ENCODE results near the gene ZNF439.
"Not testable (repeated sequence)": the region's sequence is repeated elsewhere in the genome, so short reads cannot be mapped to it uniquely, and the experiment has no call there.

The ZNF439 gene

GRCh38 chr19:11848594-11849469 lies at the start of gene ZNF439:
ZNF439 (plus strand) TSS chr19:11848726; CDS start chr19:11848868, 142 bp downstream.
- ATAC-seq, result peak; percentile 100

DNA sequence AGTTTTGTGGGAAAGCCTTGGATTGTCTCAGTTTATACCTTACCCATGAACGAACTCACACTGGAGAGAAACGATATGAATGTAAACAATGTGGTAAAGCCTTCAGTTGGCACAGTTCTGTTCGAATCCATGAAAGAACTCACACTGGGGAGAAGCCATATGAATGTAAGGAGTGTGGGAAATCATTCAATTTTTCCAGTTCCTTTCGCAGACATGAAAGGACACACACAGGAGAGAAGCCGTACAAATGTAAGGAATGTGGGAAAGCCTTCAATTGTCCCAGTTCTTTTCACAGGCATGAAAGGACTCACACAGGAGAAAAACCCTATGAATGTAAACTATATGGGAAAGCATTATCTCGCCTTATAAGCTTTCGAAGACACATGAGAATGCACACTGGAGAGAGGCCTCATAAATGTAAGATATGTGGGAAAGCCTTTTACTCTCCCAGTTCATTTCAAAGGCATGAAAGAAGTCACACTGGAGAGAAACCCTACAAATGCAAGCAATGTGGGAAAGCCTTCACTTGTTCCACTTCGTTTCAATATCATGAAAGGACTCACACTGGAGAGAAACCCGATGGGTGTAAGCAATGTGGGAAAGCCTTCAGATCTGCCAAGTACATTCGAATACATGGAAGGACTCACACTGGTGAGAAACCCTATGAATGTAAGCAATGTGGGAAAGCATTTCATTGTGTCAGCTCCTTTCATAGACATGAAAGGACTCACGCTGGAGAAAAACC lies 42.0 kb upstream of the ZNF439 start:
- no peak for ATAC-seq

GRCh38 chr19:11807099-11807380 lies 41.5 kb upstream of the ZNF439 start:
- no peak for ATAC-seq

GRCh38 chr19:11813703-11814028 lies 34.9 kb upstream of the ZNF439 start:
- peak; percentile 24 to 32 for ATAC-seq

DNA sequence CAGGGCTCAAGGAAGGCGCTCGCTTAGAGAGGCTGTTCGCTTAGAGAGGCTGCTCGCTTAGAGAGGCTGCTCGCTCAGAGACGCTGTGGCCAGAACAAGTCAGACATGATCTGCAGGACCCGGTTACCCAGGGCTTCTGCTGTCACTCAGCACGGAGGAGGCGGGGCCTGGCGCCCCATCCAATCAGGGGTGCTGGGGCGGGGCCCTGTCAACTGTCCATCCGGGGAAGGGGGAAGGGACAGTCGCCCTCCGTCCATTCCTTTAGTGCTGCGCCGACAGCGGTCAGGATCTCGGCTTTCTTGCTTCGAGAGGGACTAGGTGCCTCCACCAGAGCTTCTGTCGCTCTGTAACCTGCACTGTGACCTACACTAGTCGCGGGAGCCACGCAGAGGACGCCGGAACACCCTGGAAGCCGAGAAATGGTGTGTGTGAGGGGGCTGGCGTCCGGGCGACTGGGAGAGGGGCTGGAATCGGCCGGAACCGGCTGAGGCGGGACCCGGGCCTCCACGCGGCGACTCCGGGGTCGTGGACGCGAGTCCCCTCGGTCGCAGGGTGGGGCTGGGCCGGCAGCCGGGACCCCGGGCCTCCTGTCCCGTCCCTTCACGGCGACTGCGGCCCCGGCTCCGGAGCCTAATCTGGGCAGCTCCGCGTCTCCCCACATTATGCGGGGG lies 34.4 kb upstream of the ZNF439 start, which contains the start of gene ZNF440:
Gene ZNF440, plus strand, starts transcription at position 245 of the 671 bp plus-strand sequence. Its CDS starts 175 bp downstream, at position 420.
- peak; percentile 100 for ATAC-seq

- peak in 1 of 2 donors; percentile 8 for ATAC-seq
Measured at GRCh38 chr19:11814700-11815035, 33.9 kb upstream of the ZNF439 start.

- ATAC-seq, result peak in 1 of 2 donors; percentile 45
Measured at GRCh38 chr19:11821474-11822109, 26.9 kb upstream of the ZNF439 start.

DNA sequence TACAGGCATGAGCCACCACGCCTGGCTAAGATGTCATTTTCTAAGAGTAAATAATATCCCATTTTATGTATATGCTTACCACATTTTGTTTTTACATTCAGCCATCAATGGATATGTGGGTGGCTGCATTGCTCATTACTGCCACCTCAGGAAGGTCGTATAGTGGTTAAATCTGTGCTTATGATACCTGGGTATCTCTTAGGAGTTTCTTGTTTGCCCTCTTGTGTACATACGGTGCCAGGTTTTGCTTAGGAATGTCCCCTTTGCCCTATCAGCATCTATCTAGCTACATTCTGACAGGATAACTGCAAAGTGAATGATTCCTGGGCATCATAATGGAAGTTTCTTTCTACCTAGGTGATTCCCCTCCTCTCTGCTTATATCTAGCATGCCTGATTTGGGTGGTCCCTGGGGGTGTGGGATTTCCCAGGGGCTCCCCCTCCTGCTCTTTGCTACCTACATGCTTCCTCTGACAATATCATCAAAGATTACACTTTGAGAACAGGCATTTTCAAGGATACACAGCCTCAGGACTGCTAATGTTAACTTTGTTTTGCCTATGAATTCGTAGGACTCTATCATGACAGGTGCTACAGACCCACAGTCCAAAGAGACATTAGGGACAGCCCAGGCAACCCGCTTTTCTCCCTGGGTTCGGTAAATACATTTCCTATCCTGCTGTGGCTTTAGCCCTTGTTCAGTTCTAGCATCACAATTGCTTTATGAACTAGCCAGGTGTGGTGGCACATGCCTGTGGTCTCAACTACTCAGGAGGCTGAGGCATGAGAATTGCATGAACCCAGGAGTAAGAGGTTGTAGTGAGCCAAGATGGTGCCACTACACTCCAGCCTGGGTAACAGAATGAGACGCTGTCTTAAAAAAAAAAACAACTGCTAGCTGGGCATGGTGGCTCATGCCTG lies 19.3 kb upstream of the ZNF439 start:
- ATAC-seq, result not testable (repeated sequence)

DNA sequence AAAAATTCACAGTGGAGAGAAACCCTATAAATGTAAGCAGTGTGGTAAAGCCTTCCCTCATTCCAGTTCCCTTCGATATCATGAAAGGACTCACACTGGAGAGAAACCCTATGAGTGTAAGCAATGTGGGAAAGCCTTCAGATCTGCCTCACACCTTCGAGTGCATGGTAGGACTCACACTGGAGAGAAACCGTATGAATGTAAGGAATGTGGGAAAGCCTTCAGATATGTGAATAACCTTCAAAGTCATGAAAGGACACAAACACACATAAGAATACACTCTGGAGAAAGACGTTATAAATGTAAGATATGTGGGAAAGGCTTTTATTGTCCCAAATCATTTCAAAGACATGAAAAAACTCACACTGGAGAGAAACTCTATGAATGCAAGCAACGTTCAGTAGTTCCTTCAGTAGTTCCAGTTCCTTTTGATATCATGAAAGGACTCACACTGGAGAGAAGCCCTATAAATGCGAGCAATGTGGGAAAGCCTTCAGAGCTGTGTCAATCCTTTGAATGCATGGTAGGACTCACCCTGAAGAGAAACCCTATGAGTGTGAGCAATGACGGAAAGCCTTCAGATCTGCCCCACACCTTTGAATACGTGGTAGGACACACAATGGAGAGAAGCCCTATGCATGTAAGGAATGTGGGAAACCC lies 16.1 kb upstream of the ZNF439 start:
- ATAC-seq, result no peak

GRCh38 chr19:11833541-11833940 lies 15.0 kb upstream of the ZNF439 start:
- no peak for ATAC-seq

DNA sequence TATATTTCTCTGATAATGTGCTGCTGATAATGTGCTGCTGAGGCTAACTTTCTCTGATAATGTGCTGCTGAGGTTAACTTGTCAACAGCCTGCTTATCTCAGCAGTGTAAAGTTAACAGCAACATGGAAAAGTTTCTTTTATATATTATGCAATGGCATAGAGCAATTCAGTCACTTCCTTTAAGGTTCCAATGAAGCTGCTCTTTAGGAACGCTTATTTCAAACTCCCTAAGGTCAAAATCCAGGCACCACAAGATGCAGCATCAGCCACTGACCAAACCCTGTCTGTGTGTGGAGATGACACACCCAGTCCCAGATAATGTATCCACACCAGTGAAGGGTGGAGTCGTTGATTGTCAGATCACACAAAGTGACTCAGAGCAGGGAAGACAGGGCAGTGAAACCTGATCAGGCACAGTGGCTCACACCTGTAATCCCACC lies 12.9 kb upstream of the ZNF439 start:
- not testable (repeated sequence) for ATAC-seq

DNA sequence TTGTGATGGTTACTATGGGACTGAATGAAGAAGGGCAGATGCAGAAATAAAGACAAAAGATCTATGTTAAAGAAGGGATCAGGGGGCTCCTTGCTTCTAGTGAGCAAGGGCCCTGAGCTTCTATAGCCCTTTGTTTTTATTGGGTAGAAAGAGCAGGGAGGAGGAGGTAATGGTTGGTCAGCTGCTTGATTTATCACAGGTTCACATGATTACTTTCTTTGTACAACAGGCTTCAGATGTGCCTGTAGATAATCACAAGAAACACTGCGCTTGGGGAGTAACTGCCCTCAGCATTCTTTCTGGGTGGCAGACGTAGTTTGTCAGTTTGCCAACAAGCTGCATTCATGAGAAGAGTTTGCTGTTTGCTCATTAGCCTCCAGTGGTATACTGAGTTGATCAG lies 4.8 kb upstream of the ZNF439 start:
- ATAC-seq, result no peak

- ATAC-seq, result not testable (repeated sequence)
Measured at GRCh38 chr19:11847615-11848014, 911 bp upstream of the ZNF439 start.

- ATAC-seq, result no peak
Measured at GRCh38 chr19:11848200-11848593, 329 bp upstream of the ZNF439 start.

DNA sequence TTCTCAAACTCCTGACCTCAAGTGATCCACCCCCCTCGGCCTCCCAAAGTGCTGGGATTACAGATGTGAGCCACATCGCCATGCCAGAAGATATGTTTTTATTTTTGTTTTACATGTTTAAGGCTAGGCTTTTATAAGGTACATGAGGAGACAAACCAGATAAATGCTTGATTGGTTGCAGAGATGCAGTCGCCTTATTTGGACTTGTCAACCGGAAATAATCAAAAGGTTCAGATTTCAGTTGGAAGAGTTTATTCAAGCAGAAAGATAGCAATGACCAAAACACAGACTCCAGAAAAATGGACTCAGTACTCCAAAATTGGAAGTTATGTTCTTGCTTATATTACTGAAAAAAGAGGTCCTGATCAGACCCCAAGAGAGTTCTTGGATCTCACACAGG lies 1.8 kb downstream of the ZNF439 start:
- ATAC-seq, result not testable (repeated sequence)

GRCh38 chr19:11853358-11853757 lies 4.8 kb downstream of the ZNF439 start:
- no peak for ATAC-seq

GRCh38 chr19:11856596-11857250 lies 8.2 kb downstream of the ZNF439 start:
- no peak for ATAC-seq

DNA sequence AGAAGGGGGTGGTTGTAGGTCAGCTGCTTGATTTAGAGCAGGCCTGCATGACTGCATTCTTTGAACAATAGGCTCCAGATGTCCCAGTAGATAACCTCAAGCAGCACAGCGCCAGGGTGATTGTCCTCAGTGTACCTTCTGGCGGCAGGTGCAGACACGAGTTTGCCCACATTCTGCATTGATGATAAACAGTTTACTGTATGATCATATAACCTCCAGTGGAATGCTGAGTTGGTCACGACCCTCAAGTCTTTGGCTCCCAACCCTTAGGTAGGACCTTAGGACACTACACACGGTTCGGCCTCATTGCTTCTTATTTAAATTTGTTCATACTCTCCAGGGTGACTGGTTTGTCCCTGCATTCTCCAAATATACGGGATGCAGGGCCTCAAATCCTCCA lies 12.2 kb downstream of the ZNF439 start:
- no peak for ATAC-seq

DNA sequence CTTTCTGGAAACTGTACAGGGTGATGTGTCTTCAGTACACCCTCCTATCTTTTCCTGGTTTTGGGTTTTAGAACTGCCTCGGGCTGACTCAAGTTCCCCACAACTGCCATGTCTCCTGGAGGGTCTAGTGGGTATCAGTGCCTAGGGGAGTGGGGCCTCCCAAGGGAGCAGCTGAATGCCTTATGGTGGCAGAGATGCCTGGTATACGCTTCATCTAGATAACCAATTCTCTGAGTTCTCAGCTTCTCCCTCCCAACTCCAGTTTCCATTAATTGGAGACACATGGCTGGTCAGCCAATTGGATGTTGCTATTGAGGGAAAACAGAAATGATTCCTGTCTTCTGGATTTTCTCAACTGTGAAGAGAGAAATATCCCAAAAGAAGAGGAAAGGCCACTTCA lies 12.8 kb downstream of the ZNF439 start:
- no peak for ATAC-seq

- ATAC-seq, result not testable (repeated sequence)
Measured at GRCh38 chr19:11867766-11868165, 19.2 kb downstream of the ZNF439 start.

DNA sequence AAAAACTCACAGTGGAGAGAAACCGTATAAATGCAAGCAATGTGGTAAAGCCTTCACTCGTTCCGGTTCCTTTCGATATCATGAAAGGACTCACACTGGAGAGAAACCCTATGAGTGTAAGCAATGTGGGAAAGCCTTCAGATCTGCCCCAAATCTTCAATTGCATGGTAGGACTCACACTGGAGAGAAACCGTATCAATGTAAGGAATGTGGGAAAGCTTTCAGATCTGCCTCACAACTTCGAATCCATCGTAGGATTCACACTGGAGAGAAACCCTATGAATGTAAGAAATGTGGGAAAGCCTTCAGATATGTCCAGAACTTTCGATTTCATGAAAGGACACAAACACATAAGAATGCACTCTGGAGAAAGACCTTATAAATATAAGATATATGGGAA lies 19.7 kb downstream of the ZNF439 start:
- ATAC-seq, result no peak
